HAP-1 (cell line): ENCODE data around the gene ACTA1.

Experiments
- DNase-seq, 2 experiments: peaks; one replicate each; pipeline ENCODE4 v3.0.0-alpha.2; 2016 to 2020; ENCODE audit warnings: low spot score in 2 of 2
- H3K27me3 ChIP-seq: fragments of 250-450 bp; sonication (Bioruptor Pico); 2 replicates; pipeline ENCODE4 v1.5.1; 2020; ENCODE audit warnings: low read depth, mild to moderate bottlenecking, moderate library complexity
- H3K36me3 ChIP-seq: fragments of 250-450 bp; sonication (Bioruptor Pico); replicated peaks from 2 replicates; pipeline ENCODE4 v1.5.1; 2020; ENCODE audit warnings: mild to moderate bottlenecking
- H3K4me1 ChIP-seq: fragments of 250-450 bp; sonication (Bioruptor Pico); 2 replicates; pipeline ENCODE4 v1.5.1; 2020; ENCODE audit warnings: mild to moderate bottlenecking
- H3K4me3 ChIP-seq: fragments of 250-450 bp; sonication (Bioruptor Pico); 2 replicates; pipeline ENCODE4 v1.5.1; 2020; ENCODE audit warnings: mild to moderate bottlenecking, moderate library complexity
- H3K9me3 ChIP-seq: fragments of 250-450 bp; sonication (Bioruptor Pico); 2 replicates; pipeline ENCODE4 v1.5.1; 2020; ENCODE audit warnings: mild to moderate bottlenecking, moderate library complexity
- in situ Hi-C: fragments of 300-500 bp; cut with MboI; formaldehyde crosslinking; loops from 3 replicates; pipeline ENCODE4 v1.14.3; 2020; ENCODE audit warnings: low sequenced_read_pairs, inconsistent platforms, mixed read lengths

Gene ACTA1

DNA sequence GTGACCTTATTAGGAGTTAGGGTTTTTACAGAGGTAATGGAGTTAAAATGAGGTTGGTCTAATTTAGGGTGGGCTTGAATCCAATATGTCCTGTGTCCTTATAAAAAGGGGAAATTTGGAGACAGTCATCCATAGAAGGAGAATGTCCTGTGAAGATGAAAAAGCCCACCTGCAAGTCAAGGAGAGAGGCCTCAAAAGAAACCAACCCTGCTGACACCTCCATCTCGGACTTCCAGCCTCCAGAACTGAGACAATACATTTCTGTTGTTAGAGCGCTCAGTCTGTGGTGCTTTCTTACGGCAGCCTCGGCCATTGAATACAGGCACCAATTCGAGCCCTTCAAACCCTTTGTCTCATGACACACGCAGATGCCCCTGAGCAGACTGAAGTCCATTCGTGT lies 43.8 kb downstream of the ACTA1 start:
- no peak for DNase-seq
- no peaks in the 10 kb centered on the region for H3K27me3 ChIP-seq
- H3K9me3 ChIP-seq, result no peaks in the 10 kb centered on the region
- H3K4me3 ChIP-seq, result no peak overlapping the region
- H3K4me1 ChIP-seq, result no peaks in the 10 kb centered on the region
- in situ Hi-C loops, result no loop called here
- no peaks in the 10 kb centered on the region for H3K36me3 ChIP-seq

DNA sequence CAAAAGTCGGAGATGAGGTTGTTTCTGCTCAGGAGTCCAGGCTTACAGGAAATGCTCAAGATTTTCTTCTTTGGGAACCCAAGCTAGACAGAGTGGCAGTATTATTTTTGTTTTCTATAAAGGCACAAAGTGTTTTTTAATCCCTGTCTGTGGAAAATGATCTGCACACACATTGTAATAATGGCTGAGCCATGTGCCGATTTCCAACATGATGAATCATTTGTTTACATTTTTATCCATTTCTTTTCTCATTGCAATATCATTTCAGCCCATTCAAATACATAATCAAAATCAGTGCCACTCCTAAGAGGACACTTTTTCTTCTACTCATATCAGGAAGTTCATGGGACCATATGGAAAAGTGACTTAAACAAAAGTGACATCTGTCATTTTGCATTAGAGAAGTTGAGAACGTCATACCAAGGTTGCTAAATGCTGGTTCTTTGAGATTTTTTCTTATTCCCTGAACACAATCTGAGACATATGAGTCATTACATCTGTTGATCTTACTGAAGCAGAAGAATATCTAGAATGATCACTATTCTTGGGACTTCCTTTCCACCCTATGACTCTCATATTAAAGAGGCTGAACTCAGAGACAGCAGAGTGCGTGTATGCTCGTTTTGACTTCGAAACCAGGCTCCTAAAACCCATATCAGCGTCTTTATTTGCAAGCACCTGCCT lies 44.9 kb downstream of the ACTA1 start:
- no peak for DNase-seq
- no peaks in the 10 kb centered on the region for H3K4me1 ChIP-seq
- H3K27me3 ChIP-seq, result no peaks in the 10 kb centered on the region
- H3K9me3 ChIP-seq, result no peaks in the 10 kb centered on the region
- no peaks in the 10 kb centered on the region for H3K36me3 ChIP-seq
- in situ Hi-C loops, result no loop called here
- no peak overlapping the region for H3K4me3 ChIP-seq

DNA sequence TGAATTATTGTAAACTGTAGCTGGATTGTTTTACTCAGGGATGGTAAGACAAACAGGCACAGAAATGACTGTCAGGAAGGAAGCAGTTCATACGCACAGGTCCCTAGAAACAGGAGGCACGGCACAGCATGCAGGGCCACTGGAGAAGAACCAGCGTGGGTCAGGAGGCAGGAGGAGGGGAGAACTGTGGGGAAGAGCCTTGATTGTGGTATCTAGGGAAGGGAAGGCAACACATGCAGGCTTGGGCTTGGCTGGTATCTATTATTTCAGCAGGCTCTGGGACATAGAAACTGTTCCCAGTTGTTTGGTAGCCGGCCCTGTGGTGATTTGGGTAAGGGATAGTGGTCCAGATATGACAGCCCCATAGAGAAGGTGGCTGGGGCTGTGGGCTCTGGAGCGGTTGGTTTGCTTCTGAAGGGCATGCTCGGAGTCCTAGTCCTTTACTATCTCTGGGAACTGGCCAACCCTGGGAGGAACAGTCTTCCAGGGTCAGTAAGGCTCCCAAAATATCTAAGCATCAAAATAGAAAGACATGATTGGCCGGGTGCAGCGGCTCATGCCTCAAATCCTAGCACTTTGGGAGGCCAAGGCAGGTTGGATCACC lies 47.9 kb downstream of the ACTA1 start:
- H3K9me3 ChIP-seq, result no peaks in the 10 kb centered on the region
- DNase-seq, result no peak
- no peaks in the 10 kb centered on the region for H3K27me3 ChIP-seq
- H3K36me3 ChIP-seq, result no peaks in the 10 kb centered on the region
- no peaks in the 10 kb centered on the region for H3K4me1 ChIP-seq
- in situ Hi-C loops, result no loop called here
- no peak overlapping the region for H3K4me3 ChIP-seq

DNA sequence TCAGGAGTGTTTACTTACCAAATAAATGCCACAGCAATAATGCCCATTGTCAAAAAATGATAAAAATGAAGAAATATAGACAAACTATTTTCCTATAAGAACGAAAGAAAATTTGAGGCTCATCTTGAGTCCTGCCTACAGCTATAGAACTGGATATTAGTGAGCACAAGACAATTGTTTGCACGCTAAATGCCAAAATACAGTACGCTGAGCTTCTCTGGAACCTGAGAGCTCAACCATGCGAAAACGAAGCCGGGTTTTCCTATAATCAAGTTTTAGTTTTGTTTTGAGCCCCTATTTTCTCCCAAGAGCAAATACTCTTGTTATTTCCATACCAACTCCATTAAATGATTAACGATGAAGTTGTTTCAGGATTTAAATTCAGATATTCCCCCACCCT lies 49.1 kb downstream of the ACTA1 start:
- DNase-seq, result no peak
- in situ Hi-C loops, result no loop called here
- no peaks in the 10 kb centered on the region for H3K4me1 ChIP-seq

DNA sequence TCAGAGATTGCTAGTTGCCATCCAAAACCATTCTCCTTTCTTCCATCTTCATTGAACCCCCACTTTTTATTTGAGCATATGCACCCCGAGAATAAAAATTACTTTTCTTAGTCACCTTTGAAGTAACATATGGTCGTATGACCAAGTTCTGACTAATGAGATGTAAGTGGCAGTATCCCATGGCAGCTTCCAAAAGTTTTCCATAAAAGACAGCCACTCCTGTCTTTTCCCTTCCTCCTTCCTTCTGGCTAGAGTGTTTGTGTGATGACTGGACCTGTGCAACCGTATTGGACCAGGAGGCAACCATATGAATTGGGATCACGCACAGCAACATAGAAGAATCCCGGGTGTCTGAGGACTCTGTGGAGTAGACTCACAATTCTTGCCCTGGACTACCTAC lies 49.9 kb downstream of the ACTA1 start:
- Histone ChIP-seq H3K36me3 (no peaks in the 10 kb centered on the region), H3K27me3 (no peaks in the 10 kb centered on the region), H3K4me3 (no peak overlapping the region), H3K4me1 (peaks cover 1% of the 10 kb centered on the region; the same call in 1 of the 2 replicates), H3K9me3 (no peaks in the 10 kb centered on the region)
- no peak for DNase-seq
- in situ Hi-C loops, result no loop called here

More for the DNA sequence above, 49.1 kb downstream of the ACTA1 start:
- Histone ChIP-seq H3K4me3 (no peak overlapping the region), H3K36me3 (no peaks in the 10 kb centered on the region), H3K9me3 (no peaks in the 10 kb centered on the region), H3K27me3 (no peaks in the 10 kb centered on the region)

DNA sequence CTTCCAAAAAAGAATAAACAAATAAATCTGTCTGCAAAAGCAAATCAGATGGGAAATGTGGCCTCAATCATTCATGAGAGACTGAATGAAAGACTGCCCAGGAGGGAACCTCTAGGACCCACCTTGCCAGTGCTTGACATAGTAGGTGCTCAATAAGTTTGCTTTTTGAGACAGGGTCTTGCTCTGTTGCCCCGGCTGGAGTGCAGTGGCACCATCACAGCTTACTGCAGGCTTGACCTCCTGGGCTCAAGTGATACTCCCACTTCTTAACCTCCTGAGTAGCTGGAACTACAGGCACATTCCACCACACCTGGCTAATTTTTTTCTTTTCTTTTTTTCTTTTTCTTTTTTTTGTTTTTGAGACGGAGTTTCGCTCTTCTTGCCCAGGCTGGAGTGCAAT lies 50.7 kb downstream of the ACTA1 start:
- in situ Hi-C loops, result no loop called here

More for the DNA sequence above, 50.7 kb downstream of the ACTA1 start:
- DNase-seq, result no peak
- no peaks in the 10 kb centered on the region for H3K36me3 ChIP-seq
- no peaks in the 10 kb centered on the region for H3K27me3 ChIP-seq
- no peak overlapping the region for H3K4me3 ChIP-seq
- peaks cover 4% of the 10 kb centered on the region; the same call in 1 of the 2 replicates for H3K4me1 ChIP-seq
- H3K9me3 ChIP-seq, result no peaks in the 10 kb centered on the region
